Natural killer cell (primary cell): ENCODE results near the gene ICOSLG. TPM values are rescaled to one million over a fixed set of nuclear protein-coding genes. Genes with fewer than 3 reads are reported as not detected.

ENCODE experiments used
- ATAC-seq, 3 donors: fragments of 150-1000 bp in 2 of 3; fragments of 200-7000 bp in 1 of 3; cut with Tn5 transposase; 1 replicate in 1 of 3; 2 replicates in 2 of 3; pipeline ENCODE4 v1.10.0; 2021; ENCODE audit warnings: mild to moderate bottlenecking in 2 of 3, moderate library complexity in 2 of 3
- DNase-seq, 2 donors: peaks; one replicate each; pipeline versions ENCODE4 v3.0.0 to v3.0.0-alpha.2; 2013 to 2021; ENCODE audit warnings: mixed read lengths in 1 of 2
- H3K27ac ChIP-seq: one replicate; pipeline ENCODE4 v1.5.1; 2013; ENCODE audit warnings: mild to moderate bottlenecking, low read length
- H3K27me3 ChIP-seq: one replicate; pipeline ENCODE4 v1.6.1; 2013; ENCODE audit warnings: low read length; ENCODE audit not compliant: control insufficient read depth, insufficient read depth
- H3K36me3 ChIP-seq: one replicate; pipeline ENCODE4 v1.6.1; 2013; ENCODE audit warnings: low read length; ENCODE audit not compliant: control insufficient read depth, insufficient read depth
- H3K4me1 ChIP-seq: one replicate; pipeline ENCODE4 v1.6.1; 2013; ENCODE audit warnings: low read length; ENCODE audit not compliant: control insufficient read depth, insufficient read depth
- H3K4me3 ChIP-seq: one replicate; pipeline ENCODE4 v1.5.1; 2013; ENCODE audit warnings: low read length
- H3K9me3 ChIP-seq: one replicate; pipeline ENCODE4 v1.6.1; 2013; ENCODE audit warnings: low read length; ENCODE audit not compliant: control insufficient read depth, insufficient read depth
- H3K27ac Mint-ChIP-seq, 2 donors: one replicate each; pipeline ENCODE4 v1.8.0; 2022; ENCODE audit warnings: mild to moderate bottlenecking in 2 of 2, mixed read lengths in 2 of 2, moderate library complexity in 1 of 2
- H3K27me3 Mint-ChIP-seq, 2 donors: one replicate each; pipeline ENCODE4 v1.8.0; 2022; ENCODE audit warnings: low read depth in 2 of 2, mixed read lengths in 2 of 2
- H3K36me3 Mint-ChIP-seq: one replicate; pipeline ENCODE4 v1.8.0; 2022; ENCODE audit warnings: mixed read lengths
- H3K4me1 Mint-ChIP-seq, 2 donors: one replicate each; pipeline ENCODE4 v1.8.0; 2022; ENCODE audit warnings: mixed read lengths in 2 of 2
- H3K4me3 Mint-ChIP-seq: one replicate; pipeline ENCODE4 v1.8.0; 2022; ENCODE audit warnings: mild to moderate bottlenecking, moderate library complexity, mixed read lengths
- H3K9me3 Mint-ChIP-seq, 2 donors: one replicate each; pipeline ENCODE4 v1.8.0; 2022; ENCODE audit warnings: mixed read lengths in 2 of 2
- CTCF ChIP-seq: fragments of 200-600 bp; IDR thresholded peaks from one replicate; pipeline ENCODE4 v1.8.0; 2022; ENCODE audit warnings: antibody characterized with exemption
- WGBS: methylation state at CpG from one replicate; pipeline ENCODE4 v1.1.7; 2013; ENCODE audit warnings: missing lambda C conversion rate; ENCODE audit not compliant: insufficient coverage; 5-methylcytosine and 5-hydroxymethylcytosine counted together
- intact Hi-C: fragments of 100-400 bp; cut with micrococcal nuclease; formaldehyde crosslinking; loops from one replicate; pipeline ENCODE4 v1.14.2; 2022
- total RNA-seq, 4 donors: library from RNA; stranded (reverse); fragments of 120-200 nt in 1 of 4; gene quantifications; one replicate each; pipeline versions ENCODE4 v1.2.3 to v1.2.4, GENCODE V29; 2013 to 2022

ICOSLG gene
- total RNA-seq, 3 donors from 2014 or later (not counting 1 experiment from before 2014, with no cell fraction given) = 1.7 to 4.5 (median 2.9) TPM

- no peaks in the 10 kb centered on the region for H3K36me3 Mint-ChIP-seq
- H3K9me3 Mint-ChIP-seq = no peaks in the 10 kb centered on the region
- WGBS = 88% methylated on average over 18 of the region's 18 CpGs
- Histone ChIP-seq H3K36me3 (no peaks in the 10 kb centered on the region), H3K4me1 (no peaks in the 10 kb centered on the region), H3K27me3 (no peaks in the 10 kb centered on the region), H3K27ac (no peak overlapping the region), H3K4me3 (no peak overlapping the region), H3K9me3 (no peaks in the 10 kb centered on the region)
- H3K4me3 Mint-ChIP-seq = no peak overlapping the region
- DNase-seq = no peak
- intact Hi-C loops = no loop called here
- TF ChIP-seq CTCF = no peak
- H3K4me1 Mint-ChIP-seq = no peaks in the 10 kb centered on the region
- no peak for ATAC-seq
- peaks cover 0 to 3% of the 10 kb centered on the region in 2 donors for H3K27me3 Mint-ChIP-seq
- no peak overlapping the region for H3K27ac Mint-ChIP-seq
These were observed 31.6 kb upstream of the ICOSLG start for GRCh38 chr21:44272284-44272858.

- DNase-seq = no peak
- no peaks in the 10 kb centered on the region for H3K27me3 ChIP-seq
- Mint-ChIP-seq H3K4me3 (no peak overlapping the region), H3K4me1 (no peaks in the 10 kb centered on the region), H3K9me3 (no peaks in the 10 kb centered on the region), H3K36me3 (no peaks in the 10 kb centered on the region), H3K27me3 (peaks cover 0 to 3% of the 10 kb centered on the region in 2 donors), H3K27ac (no peak overlapping the region)
- WGBS = 88% methylated on average over 17 of the region's 18 CpGs
- H3K9me3 ChIP-seq = no peaks in the 10 kb centered on the region
- intact Hi-C loops = no loop called here
- no peaks in the 10 kb centered on the region for H3K36me3 ChIP-seq
- no peak for TF ChIP-seq CTCF
- H3K4me1 ChIP-seq = no peaks in the 10 kb centered on the region
- no peak overlapping the region for H3K4me3 ChIP-seq
- no peak overlapping the region for H3K27ac ChIP-seq
- ATAC-seq = no peak
These were observed 31.0 kb upstream of the ICOSLG start for GRCh38 chr21:44271558-44272283.

GRCh38 chr21:44269090-44269489 is 28.3 kb upstream of the ICOSLG start:
- intact Hi-C loops = no loop called here
- TF ChIP-seq CTCF = no peak
- Histone ChIP-seq H3K36me3 (no peaks in the 10 kb centered on the region), H3K27me3 (no peaks in the 10 kb centered on the region), H3K4me3 (no peak overlapping the region), H3K4me1 (no peaks in the 10 kb centered on the region), H3K9me3 (no peaks in the 10 kb centered on the region), H3K27ac (no peak overlapping the region)
- Mint-ChIP-seq H3K36me3 (no peaks in the 10 kb centered on the region), H3K27me3 (no peaks in the 10 kb centered on the region), H3K27ac (no peak overlapping the region), H3K9me3 (no peaks in the 10 kb centered on the region), H3K4me1 (no peaks in the 10 kb centered on the region), H3K4me3 (no peak overlapping the region)
- 86% methylated on average over 8 of the region's 8 CpGs for WGBS
- no peak for DNase-seq
- ATAC-seq = no peak
